Stomach smooth muscle (tissue), 2 donors: Measurements from ENCODE around the gene KLHL14.
"Not testable (repeated sequence)": the region's sequence is repeated elsewhere in the genome, so short reads cannot be mapped to it uniquely, and the experiment has no call there.

ENCODE experiments used
- H3K27ac ChIP-seq: one replicate; pipeline ENCODE4 v1.7.0; 2013; ENCODE audit warnings: mild to moderate bottlenecking, low read length, inconsistent platforms
- H3K27me3 ChIP-seq, 2 donors: one replicate each; pipeline ENCODE4 v1.7.0; 2013; ENCODE audit warnings: low read length in 2 of 2; ENCODE audit not compliant: insufficient read depth in 2 of 2, control insufficient read depth in 1 of 2
- H3K36me3 ChIP-seq, 2 donors: one replicate each; pipeline ENCODE4 v1.7.0; 2013; ENCODE audit warnings: low read length in 2 of 2; ENCODE audit not compliant: control insufficient read depth in 2 of 2, insufficient read depth in 2 of 2
- H3K4me1 ChIP-seq: one replicate; pipeline ENCODE4 v1.7.0; 2013; ENCODE audit warnings: low read length; ENCODE audit not compliant: control insufficient read depth, insufficient read depth
- H3K4me3 ChIP-seq, 2 donors: one replicate each; pipeline ENCODE4 v1.7.0; 2013; ENCODE audit warnings: low read length in 2 of 2
- H3K9ac ChIP-seq, 2 donors: one replicate each; pipeline ENCODE4 v1.7.0; 2013; ENCODE audit warnings: low read length in 2 of 2, mild to moderate bottlenecking in 1 of 2
- H3K9me3 ChIP-seq, 2 donors: one replicate each; pipeline ENCODE4 v1.7.0; 2013; ENCODE audit warnings: low read length in 2 of 2; ENCODE audit not compliant: control insufficient read depth in 2 of 2
- donor health status: healthy.
- donor health status: Pancreatic carcinoma.

The KLHL14 gene

GRCh38 chr18:32684940-32685339 lies 87.9 kb downstream of the KLHL14 start:
- Histone ChIP-seq H3K9me3 (no peaks in the 10 kb centered on the region), H3K27me3 (no peaks in the 10 kb centered on the region), H3K4me3 (no peak overlapping the region), H3K4me1 (no peaks in the 10 kb centered on the region), H3K9ac (no peak overlapping the region), H3K36me3 (no peaks in the 10 kb centered on the region), H3K27ac (no peak overlapping the region)

DNA sequence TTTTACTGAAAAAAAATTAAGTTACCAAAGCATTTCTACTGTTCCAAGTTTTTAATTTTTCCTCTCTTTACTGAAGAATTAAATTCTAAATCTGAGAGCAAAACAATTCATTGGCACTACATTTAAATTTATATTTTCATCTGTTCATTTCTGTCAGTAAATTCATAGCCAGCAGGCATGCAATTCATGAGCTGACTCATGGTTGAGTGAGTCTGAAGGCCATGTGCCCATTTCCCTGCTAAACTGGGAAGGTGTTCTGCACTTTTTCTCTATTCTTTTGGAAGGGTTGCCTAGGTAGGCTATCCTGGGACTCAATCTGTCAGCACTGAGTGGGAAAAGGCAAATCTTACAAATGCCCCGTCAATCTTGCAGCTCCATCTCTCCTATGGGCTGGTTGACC lies 88.7 kb downstream of the KLHL14 start:
- Histone ChIP-seq H3K4me3 (no peak overlapping the region), H3K27ac (no peak overlapping the region), H3K9ac (no peak overlapping the region), H3K36me3 (no peaks in the 10 kb centered on the region), H3K27me3 (no peaks in the 10 kb centered on the region), H3K9me3 (no peaks in the 10 kb centered on the region), H3K4me1 (no peaks in the 10 kb centered on the region)

DNA sequence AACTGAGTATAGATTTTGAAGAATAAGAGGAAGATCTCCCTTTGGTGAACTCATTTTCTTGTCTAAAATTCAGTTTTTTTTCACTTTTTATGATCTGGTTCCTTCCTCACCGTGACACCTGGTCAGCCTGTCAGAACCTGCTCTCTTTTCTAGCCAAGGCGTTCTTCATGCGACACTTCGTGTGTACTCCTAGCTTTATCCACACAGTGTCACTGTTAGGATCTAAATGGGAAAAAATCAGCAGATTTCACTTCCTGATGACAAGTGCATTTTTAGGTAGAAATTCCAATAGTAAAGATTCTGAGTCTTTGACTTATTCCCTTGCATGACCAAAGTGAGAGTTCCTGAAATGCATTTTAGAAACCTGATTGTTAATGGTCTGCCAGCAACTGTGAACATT lies 89.8 kb downstream of the KLHL14 start:
- Histone ChIP-seq H3K4me1 (no peaks in the 10 kb centered on the region), H3K9ac (no peak overlapping the region), H3K36me3 (no peaks in the 10 kb centered on the region), H3K27me3 (no peaks in the 10 kb centered on the region), H3K9me3 (no peaks in the 10 kb centered on the region), H3K4me3 (no peak overlapping the region), H3K27ac (no peak overlapping the region)

DNA sequence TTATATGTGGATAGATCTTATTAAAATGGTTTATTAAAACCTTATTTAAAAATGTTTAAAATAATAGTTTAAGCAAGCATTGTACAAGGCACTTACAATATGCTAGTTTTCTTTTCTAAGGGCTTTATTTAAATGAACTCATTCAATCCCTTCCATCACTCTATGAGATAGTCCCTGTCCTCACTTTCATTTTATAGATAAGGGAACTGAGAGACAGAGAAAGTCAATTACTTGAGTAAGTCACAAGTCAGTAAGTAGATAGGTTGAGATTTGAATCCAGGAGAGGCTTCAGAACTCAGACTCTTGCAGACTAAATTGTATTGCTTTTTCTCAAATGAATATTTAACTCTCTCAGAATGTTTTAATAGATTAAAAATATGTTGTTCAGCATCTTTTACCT lies 95.2 kb downstream of the KLHL14 start:
- Histone ChIP-seq H3K36me3 (no peaks in the 10 kb centered on the region), H3K4me1 (no peaks in the 10 kb centered on the region), H3K27me3 (no peaks in the 10 kb centered on the region), H3K27ac (no peak overlapping the region), H3K9me3 (no peaks in the 10 kb centered on the region), H3K4me3 (no peak overlapping the region), H3K9ac (no peak overlapping the region)

- Histone ChIP-seq H3K4me1 (no peaks in the 10 kb centered on the region), H3K9ac (no peak overlapping the region), H3K9me3 (no peaks in the 10 kb centered on the region), H3K4me3 (no peak overlapping the region), H3K27ac (no peak overlapping the region), H3K36me3 (no peaks in the 10 kb centered on the region), H3K27me3 (no peaks in the 10 kb centered on the region)
Measured at GRCh38 chr18:32674491-32674890, 98.3 kb downstream of the KLHL14 start.

GRCh38 chr18:32672398-32672797 lies 100.4 kb downstream of the KLHL14 start:
- Histone ChIP-seq H3K9ac (no peak overlapping the region), H3K9me3 (no peaks in the 10 kb centered on the region), H3K36me3 (no peaks in the 10 kb centered on the region), H3K4me3 (no peak overlapping the region), H3K27me3 (no peaks in the 10 kb centered on the region), H3K4me1 (no peaks in the 10 kb centered on the region), H3K27ac (no peak overlapping the region)

DNA sequence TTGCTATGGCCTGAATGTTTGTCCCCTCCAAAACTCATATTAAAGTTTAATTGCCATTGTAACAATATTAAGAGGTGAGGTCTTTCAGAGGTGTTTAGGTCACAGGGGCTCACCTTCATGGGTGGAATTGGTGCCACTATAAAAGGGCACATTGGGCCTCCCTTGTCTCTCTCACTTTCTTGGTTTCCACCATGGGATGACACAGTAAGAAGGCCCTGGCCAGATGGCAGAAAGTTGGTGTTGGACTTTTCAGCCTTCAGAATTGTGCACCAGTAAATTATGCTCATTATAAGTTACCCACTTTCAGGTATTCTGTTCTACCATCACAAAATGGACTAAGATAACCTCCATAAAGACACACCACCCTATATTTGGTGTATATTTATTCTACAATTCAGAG lies 102.1 kb downstream of the KLHL14 start:
- Histone ChIP-seq H3K27me3 (no peaks in the 10 kb centered on the region), H3K4me1 (no peaks in the 10 kb centered on the region), H3K27ac (no peak overlapping the region), H3K9ac (no peak overlapping the region), H3K4me3 (no peak overlapping the region), H3K36me3 (no peaks in the 10 kb centered on the region), H3K9me3 (no peaks in the 10 kb centered on the region)

- no peaks in the 10 kb centered on the region for H3K4me1 ChIP-seq
- H3K9ac ChIP-seq: no peak overlapping the region
- H3K9me3 ChIP-seq: no peaks in the 10 kb centered on the region
- no peak overlapping the region for H3K4me3 ChIP-seq
- no peaks in the 10 kb centered on the region for H3K27me3 ChIP-seq
- no peaks in the 10 kb centered on the region for H3K36me3 ChIP-seq
- H3K27ac ChIP-seq: no peak overlapping the region
Measured at GRCh38 chr18:32669549-32670165, 103.2 kb downstream of the KLHL14 start.

GRCh38 chr18:32668956-32669355 lies 103.9 kb downstream of the KLHL14 start:
- no peaks in the 10 kb centered on the region for H3K36me3 ChIP-seq
- no peak overlapping the region for H3K9ac ChIP-seq
- H3K9me3 ChIP-seq: no peaks in the 10 kb centered on the region
- H3K27ac ChIP-seq: no peak overlapping the region
- H3K27me3 ChIP-seq: no peaks in the 10 kb centered on the region
- no peak overlapping the region for H3K4me3 ChIP-seq
- no peaks in the 10 kb centered on the region for H3K4me1 ChIP-seq

DNA sequence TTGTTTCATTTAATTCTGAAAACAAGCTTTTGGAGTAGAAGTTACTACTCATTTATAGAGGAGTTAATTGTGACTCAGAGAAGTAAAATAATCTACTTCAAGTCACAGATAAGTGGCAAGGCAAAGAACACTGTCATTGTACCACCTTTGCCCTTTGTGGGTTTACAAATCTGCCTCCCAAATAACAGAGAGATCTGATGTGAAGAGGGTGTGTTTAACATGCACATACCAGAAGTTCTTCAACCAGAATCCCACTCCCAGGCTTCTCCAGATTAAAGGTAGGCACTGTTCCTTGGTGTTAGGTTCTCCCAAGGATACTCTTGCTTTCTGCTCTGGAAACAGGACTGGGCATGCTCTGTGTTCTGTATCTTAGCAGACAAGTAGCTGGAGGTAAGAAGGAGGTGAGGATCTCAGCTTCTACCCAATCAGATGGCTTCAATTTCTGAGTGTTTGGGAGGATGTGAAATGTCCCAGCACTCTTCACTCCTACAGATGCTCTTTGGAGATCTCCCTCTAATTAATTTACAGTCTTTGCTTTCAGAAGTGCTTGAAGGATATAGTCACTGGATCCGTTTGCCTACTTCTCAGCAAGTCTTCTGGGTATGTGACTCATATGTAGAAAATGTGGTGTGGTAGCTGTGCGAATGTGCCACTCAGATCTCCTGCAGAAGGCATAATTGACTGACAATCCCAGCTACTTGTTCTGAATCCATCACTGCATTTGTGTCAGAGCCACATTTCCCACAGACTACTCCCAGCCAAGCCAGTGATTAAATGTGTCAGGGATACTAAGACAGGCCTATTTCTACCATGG lies 111.1 kb downstream of the KLHL14 start:
- Histone ChIP-seq H3K9me3 (no peaks in the 10 kb centered on the region), H3K36me3 (no peaks in the 10 kb centered on the region), H3K4me1 (no peaks in the 10 kb centered on the region), H3K27ac (no peak overlapping the region), H3K27me3 (no peaks in the 10 kb centered on the region), H3K9ac (no peak overlapping the region), H3K4me3 (no peak overlapping the region)

DNA sequence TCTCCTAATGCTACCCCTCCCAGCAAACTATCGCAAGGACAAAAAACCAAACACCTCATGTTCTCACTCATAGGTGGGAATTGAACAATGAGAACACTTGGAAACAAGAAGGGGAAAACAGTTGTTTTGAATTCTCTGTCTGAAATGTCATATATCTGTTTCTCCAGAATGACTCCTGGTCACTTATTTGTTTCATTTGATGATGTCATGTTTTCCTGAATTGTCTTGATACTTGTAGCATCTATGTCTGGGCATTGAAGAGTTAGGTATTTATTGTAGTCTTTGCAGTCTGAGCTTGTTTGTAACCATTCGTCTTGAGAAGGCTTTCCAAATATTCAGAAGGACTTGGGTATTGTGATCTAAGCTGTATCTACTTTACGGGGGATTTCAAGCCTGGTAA lies 118.3 kb downstream of the KLHL14 start:
- not testable (repeated sequence) for H3K9me3 ChIP-seq, H3K27me3 ChIP-seq, H3K4me3 ChIP-seq, H3K36me3 ChIP-seq, H3K27ac ChIP-seq, H3K4me1 ChIP-seq, H3K9ac ChIP-seq
